HEK293 (cell line): ENCODE measurements around the gene SEC63.
A peak's percentile ranks its signal among the peaks of the same experiment; 100 is the strongest.

Experiments
- FEZF1 ChIP-seq: fragments of 450-650 bp; formaldehyde crosslinking; IDR thresholded peaks from 2 replicates; pipeline ENCODE4 v1.5.1; 2016; ENCODE audit warnings: missing biosample characterization, missing genetic modification characterization
- GFI1B ChIP-seq: fragments of 450-650 bp; formaldehyde crosslinking; IDR thresholded peaks from 2 replicates; pipeline ENCODE4 v1.5.1; 2016; ENCODE audit warnings: missing biosample characterization, missing genetic modification characterization
- HOXD13 ChIP-seq: sonication (generic); formaldehyde crosslinking; IDR thresholded peaks from 2 replicates; pipeline ENCODE4 v1.8.0; 2022; ENCODE audit warnings: missing genetic modification reagents, borderline replicate concordance
- PATZ1 ChIP-seq: fragments of 450-650 bp; formaldehyde crosslinking; IDR thresholded peaks from 2 replicates; pipeline ENCODE4 v1.5.1; 2016; ENCODE audit warnings: missing biosample characterization, missing genetic modification characterization
- PBX3 ChIP-seq: sonication (generic); formaldehyde crosslinking; IDR thresholded peaks from 2 replicates; pipeline ENCODE4 v1.8.1; 2022; ENCODE audit warnings: mild to moderate bottlenecking, moderate library complexity, missing genetic modification reagents
- PRDM10 ChIP-seq: fragments of 450-650 bp; formaldehyde crosslinking; IDR thresholded peaks from 2 replicates; pipeline ENCODE4 v1.5.1; 2016; ENCODE audit warnings: missing biosample characterization, missing genetic modification characterization
- PRDM4 ChIP-seq: fragments of 450-650 bp; formaldehyde crosslinking; IDR thresholded peaks from 2 replicates; pipeline ENCODE4 v1.5.1; 2017; ENCODE audit warnings: missing biosample characterization, missing genetic modification characterization
- ZBTB44 ChIP-seq: fragments of 450-650 bp; IDR thresholded peaks from 2 replicates; pipeline ENCODE4 v1.5.1; 2018; ENCODE audit warnings: missing biosample characterization, mild to moderate bottlenecking, missing genetic modification characterization
- ZNF10 ChIP-seq: fragments of 450-650 bp; formaldehyde crosslinking; IDR thresholded peaks from 2 replicates; pipeline ENCODE4 v1.5.1; 2017; ENCODE audit warnings: missing biosample characterization, missing genetic modification characterization
- ZNF121 ChIP-seq: fragments of 450-650 bp; formaldehyde crosslinking; IDR thresholded peaks from 2 replicates; pipeline ENCODE4 v1.5.1; 2016; ENCODE audit warnings: missing biosample characterization, missing genetic modification characterization
- ZNF175 ChIP-seq: fragments of 450-650 bp; formaldehyde crosslinking; IDR thresholded peaks from 2 replicates; pipeline ENCODE4 v1.5.1; 2016; ENCODE audit warnings: missing biosample characterization, missing genetic modification characterization
- ZNF184 ChIP-seq: fragments of 450-650 bp; IDR thresholded peaks from 2 replicates; pipeline ENCODE4 v1.5.1; 2018; ENCODE audit warnings: missing biosample characterization, mild to moderate bottlenecking, missing genetic modification characterization
- ZNF2 ChIP-seq: fragments of 450-650 bp; formaldehyde crosslinking; IDR thresholded peaks from 2 replicates; pipeline ENCODE4 v1.5.1; 2016; ENCODE audit warnings: missing biosample characterization, missing genetic modification characterization
- ZNF23 ChIP-seq: fragments of 450-650 bp; formaldehyde crosslinking; IDR thresholded peaks from 2 replicates; pipeline ENCODE4 v1.5.1; 2016; ENCODE audit warnings: missing biosample characterization, missing genetic modification characterization, borderline replicate concordance
- ZNF404 ChIP-seq: fragments of 450-650 bp; formaldehyde crosslinking; IDR thresholded peaks from 2 replicates; pipeline ENCODE4 v1.5.1; 2017; ENCODE audit warnings: missing biosample characterization, missing genetic modification characterization
- ZNF426 ChIP-seq: fragments of 450-650 bp; formaldehyde crosslinking; IDR thresholded peaks from 2 replicates; pipeline ENCODE4 v1.5.1; 2017; ENCODE audit warnings: missing biosample characterization, missing genetic modification characterization, mild to moderate bottlenecking, inconsistent platforms, moderate library complexity
- ZNF514 ChIP-seq: fragments of 450-650 bp; formaldehyde crosslinking; IDR thresholded peaks from 2 replicates; pipeline ENCODE4 v1.5.1; 2016; ENCODE audit warnings: missing biosample characterization, missing genetic modification characterization
- ZNF660 ChIP-seq: fragments of 450-650 bp; IDR thresholded peaks from 2 replicates; pipeline ENCODE4 v1.5.1; 2018; ENCODE audit warnings: missing biosample characterization, mild to moderate bottlenecking, missing genetic modification characterization
- ZNF704 ChIP-seq: fragments of 450-650 bp; formaldehyde crosslinking; IDR thresholded peaks from 2 replicates; pipeline ENCODE4 v1.5.1; 2016; ENCODE audit warnings: missing biosample characterization, missing genetic modification characterization
- ZSCAN30 ChIP-seq: fragments of 450-650 bp; IDR thresholded peaks from 2 replicates; pipeline ENCODE4 v1.5.1; 2018; ENCODE audit warnings: missing biosample characterization, mild to moderate bottlenecking, missing genetic modification characterization, moderate library complexity
- ZXDB ChIP-seq: fragments of 450-650 bp; formaldehyde crosslinking; IDR thresholded peaks from 2 replicates; pipeline ENCODE4 v1.5.1; 2016; ENCODE audit warnings: missing biosample characterization, missing genetic modification characterization

SEC63 gene

GRCh38 chr6:107820338-107821261 lies 137.4 kb downstream of the SEC63 start (continued):
- peak; percentile 74 for TF ChIP-seq ZBTB44
- TF ChIP-seq HOXD13 (CRISPR knock-in tag), result no peak
- peak; percentile 60; the same call in 1 of the 2 replicates for TF ChIP-seq ZNF2 (tag by site-specific recombination)
- peak; percentile 57; the same call in 1 of the 2 replicates for TF ChIP-seq ZXDB
- no peak for TF ChIP-seq ZNF121 (tag by site-specific recombination)
- TF ChIP-seq PRDM4 (tag by site-specific recombination), result peak; percentile 64; the same call in 1 of the 2 replicates
- TF ChIP-seq ZNF660 (tag by site-specific recombination), result peak; percentile 89
- TF ChIP-seq PRDM10 (tag by site-specific recombination), result peak; percentile 87
- TF ChIP-seq PATZ1, result no peak
- 0 out of 2 replicates have a peak, but pooled peaks have one; percentile 24 for TF ChIP-seq ZSCAN30 (tag by site-specific recombination)
- peak; percentile 85 for TF ChIP-seq FEZF1 (tag by site-specific recombination)
- TF ChIP-seq ZNF10 (tag by site-specific recombination), result no peak; the same call in 1 of the 2 replicates
- no peak for TF ChIP-seq ZNF426 (tag by site-specific recombination)
- TF ChIP-seq ZNF514 (tag by site-specific recombination), result no peak
- TF ChIP-seq GFI1B (tag by site-specific recombination), result no peak
- TF ChIP-seq ZNF704 (tag by site-specific recombination), result no peak
- TF ChIP-seq ZNF184 (tag by site-specific recombination), result peak; percentile 42; the same call in 1 of the 2 replicates
- no peak for TF ChIP-seq ZNF404 (tag by site-specific recombination)
- no peak for TF ChIP-seq ZNF23
- no peak for TF ChIP-seq PBX3 (CRISPR knock-in tag)
- TF ChIP-seq ZNF175 (tag by site-specific recombination), result no peak
